SKM-1 treated with dmso at 0.1 percent for 144 hours (cell line): Measurements from ENCODE around the gene TMEM198.

Experiments used
- DNase-seq: peaks from one replicate; lab custom pipeline; 2025; ENCODE audit not compliant: unreplicated experiment; lab: John Stamatoyannopoulos, UW

TMEM198 gene

DNA sequence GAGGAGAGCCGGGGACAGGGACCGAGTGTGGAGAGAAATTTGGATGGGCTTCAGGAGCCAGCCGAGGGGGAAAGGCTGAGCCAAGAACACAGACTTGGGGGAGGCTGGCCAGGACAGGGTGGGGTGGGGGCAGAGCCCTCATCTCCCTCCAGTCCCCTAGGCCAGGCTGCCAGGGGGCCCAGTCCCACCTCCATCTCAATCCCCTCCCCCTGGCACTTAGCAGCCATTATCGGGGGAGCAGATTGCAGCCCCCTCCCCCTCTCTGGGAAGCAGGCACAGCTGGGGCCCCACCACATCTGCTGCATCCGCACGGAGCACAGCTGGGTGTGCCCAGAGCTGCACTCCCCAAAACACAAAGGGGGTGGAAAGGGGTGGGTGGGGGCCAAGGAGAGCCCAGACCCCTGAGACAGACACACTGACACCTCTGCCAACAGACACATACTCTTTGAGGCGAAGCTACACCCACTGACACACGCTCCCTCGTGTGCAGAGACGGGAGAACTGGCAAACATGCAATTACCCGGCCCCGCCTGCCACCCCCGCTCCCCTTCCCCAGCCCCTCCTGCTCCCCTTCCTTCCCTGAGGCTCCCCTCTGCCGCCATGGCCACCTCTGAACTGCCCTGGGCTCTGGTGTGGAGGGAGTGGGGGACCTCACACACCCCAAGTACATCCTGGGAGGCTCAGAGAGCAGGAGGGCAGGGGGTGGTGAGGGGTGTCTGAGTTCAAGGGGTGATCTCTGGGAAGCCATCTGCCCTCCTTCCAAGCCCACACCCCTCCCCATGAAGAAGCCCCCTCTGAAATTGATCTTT, 34.7 kb upstream of the TMEM198 start:
- no peak for DNase-seq

GRCh38 chr2:219509780-219510511, 33.9 kb upstream of the TMEM198 start:
- peak; percentile 63 for DNase-seq

- no peak for DNase-seq
These were observed 33.2 kb upstream of the TMEM198 start for GRCh38 chr2:219510512-219511135.

DNA sequence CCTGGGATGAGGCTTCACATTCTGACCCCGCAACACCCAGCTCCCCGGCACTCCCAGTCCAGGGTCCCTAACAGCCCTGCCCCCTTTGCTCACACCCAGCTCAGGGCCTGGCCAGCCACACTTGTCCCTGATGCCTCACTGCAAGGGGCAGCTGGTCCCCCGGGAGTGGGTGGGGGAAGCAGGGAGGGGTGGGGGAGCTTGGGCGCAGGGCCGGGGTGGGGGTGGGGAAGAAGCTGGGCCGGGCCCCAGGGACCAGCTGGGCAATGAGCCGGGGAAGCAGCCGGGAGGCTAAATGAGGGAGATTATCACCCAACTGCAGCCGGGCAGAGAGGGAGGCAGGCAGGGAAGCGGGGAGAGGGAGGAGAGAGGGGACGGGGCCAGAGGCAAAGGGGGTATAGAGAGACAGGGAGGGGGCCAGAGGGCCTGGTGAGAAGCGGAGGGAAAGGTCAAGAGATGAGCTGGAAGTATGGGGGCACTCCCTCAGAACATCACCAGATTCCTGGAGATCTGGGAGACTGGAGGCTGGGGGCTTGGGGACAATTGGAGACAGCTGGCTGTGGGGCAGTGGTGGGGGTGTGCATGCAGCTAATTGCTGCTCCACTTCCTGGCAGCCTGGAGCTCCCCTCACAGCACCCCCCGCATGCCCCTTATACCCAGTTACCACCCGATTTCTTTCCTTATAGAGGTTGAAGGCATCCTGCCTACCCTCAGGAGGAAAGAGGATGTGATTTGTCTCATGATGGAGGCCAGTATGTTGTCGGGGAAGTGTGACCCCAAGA, 32.1 kb upstream of the TMEM198 start:
- no peak for DNase-seq

GRCh38 chr2:219512524-219513216, 31.2 kb upstream of the TMEM198 start:
- DNase-seq: no peak

GRCh38 chr2:219513787-219514186, 30.0 kb upstream of the TMEM198 start:
- DNase-seq: no peak

- DNase-seq: no peak
These were observed 29.5 kb upstream of the TMEM198 start, which contains the start of gene ASIC4 for GRCh38 chr2:219514196-219514761. Gene ASIC4 (plus strand): TSS chr2:219514482. CDS start chr2:219514725, 243 bp downstream.

- no peak for DNase-seq
These were observed 29.0 kb upstream of the TMEM198 start for GRCh38 chr2:219514836-219515235.

GRCh38 chr2:219515874-219516629, 27.8 kb upstream of the TMEM198 start:
- no peak for DNase-seq

GRCh38 chr2:219516888-219517287, 26.9 kb upstream of the TMEM198 start:
- DNase-seq: no peak

DNA sequence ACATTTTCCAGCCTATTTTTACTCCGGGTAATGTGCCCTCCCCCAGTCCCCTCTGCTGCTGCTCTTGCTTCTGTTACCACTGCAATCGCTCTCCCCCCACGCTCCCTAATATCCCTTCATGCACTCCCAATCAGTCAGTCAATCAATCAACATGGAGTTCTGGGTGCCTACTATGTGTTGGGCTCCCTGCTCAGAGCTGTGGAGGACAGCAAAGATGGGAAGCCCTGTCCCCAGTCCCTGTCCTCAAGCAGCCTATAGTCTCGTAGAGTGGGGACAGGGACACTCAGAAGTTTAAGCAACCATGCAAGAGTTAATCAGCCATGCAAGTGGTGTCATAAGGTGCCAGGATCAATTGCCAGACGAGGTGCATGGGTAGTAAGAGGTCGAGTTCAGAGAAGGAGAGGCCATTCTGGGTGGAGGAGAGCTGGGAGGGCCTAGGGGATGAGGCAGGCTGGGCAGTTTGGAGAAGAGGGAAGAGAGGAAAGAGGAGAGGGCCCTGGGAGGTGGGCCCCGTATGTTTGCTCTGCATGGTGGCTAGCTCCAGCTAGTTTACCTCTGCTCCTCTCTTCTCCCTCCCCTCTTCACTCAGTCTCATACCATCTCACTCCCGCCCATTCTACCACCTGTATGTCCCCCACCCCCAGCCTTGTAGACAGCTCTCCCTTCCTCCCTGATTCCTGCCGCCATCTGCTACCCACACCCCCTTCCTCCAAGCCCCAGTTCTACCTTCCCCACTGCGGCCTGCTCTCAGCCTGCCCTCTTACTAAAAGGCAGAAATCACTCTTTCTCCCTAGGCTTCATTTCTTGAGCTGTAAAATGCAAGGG, 25.7 kb upstream of the TMEM198 start:
- DNase-seq: no peak

DNA sequence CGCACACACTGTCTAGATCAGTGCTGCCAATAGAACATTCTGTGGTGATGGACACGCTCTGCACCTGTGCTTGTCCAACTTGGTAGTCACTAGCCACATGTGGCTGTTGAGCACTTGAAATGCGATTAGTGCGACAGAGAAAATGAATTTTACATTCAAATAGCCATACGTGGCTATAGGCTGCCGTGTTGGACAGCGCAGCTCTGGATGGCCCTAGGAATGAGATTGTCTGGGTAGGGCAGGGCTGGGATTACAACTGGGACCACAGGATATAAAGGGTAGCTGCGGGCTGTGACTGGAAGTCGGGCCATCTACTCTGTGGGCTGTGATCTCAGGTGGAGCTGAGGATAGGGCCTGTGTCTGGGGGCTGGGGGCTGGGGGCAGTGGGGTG, 24.3 kb upstream of the TMEM198 start:
- no peak for DNase-seq

DNA sequence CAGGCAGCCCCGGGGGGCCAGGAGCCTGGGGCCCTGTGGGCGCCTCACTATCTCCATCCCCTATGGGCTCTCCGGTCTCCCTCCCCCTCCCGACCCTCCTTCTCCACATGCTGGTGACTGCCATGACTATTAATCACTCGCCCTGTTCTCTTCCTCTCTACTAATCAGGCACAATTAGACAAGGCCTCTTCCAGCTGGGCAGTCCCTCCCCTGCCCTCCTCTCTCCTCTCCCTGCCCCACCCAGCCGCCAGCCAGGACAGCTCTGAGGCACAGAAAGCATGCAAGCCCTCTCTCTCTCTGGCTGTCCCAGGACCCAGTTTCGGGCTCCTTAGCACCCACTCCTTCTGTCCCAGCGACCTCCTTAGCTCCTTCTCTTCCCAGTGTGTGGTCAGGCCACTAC, 23.7 kb upstream of the TMEM198 start:
- DNase-seq: no peak

DNA sequence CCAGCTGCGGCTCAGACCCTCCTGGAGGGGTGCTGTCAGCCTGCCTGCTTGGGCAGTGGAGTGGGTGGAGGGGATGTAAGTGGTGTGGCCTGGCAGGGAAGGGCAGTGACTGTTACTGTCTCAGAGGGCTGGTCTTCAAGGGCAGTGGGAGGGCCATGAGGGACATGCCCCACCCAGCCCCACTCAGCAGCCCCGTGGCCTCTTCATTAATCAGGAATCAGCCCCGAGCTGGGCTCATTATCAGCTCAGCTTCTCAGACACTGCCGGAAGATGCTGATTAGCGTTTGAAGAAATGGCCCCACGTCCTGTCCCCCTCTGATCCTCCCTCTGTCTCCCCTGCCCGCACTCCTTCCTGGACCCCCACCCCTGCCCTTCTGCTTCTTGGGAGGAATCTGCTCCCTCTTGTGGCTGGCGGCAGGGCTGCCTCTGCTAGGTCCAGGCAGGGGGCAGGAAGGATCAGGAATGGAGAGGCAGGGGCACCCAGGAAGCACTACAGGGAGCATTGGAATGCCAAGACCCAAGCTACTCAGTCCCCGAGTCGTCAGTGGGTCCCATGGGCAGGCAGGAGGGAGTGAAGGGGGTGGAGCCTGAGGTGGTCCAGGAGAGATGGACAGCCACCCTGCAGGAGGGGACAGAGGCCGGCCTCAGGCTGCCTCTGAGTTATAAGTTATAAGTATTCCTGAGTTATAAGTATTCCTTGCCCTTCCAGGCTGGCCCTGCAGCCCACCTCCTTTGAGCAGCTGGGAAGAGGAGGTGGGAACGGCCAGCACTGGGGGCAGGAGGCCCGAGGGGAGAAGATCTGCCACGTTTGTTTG, 22.6 kb upstream of the TMEM198 start:
- peak; percentile 15 for DNase-seq

DNA sequence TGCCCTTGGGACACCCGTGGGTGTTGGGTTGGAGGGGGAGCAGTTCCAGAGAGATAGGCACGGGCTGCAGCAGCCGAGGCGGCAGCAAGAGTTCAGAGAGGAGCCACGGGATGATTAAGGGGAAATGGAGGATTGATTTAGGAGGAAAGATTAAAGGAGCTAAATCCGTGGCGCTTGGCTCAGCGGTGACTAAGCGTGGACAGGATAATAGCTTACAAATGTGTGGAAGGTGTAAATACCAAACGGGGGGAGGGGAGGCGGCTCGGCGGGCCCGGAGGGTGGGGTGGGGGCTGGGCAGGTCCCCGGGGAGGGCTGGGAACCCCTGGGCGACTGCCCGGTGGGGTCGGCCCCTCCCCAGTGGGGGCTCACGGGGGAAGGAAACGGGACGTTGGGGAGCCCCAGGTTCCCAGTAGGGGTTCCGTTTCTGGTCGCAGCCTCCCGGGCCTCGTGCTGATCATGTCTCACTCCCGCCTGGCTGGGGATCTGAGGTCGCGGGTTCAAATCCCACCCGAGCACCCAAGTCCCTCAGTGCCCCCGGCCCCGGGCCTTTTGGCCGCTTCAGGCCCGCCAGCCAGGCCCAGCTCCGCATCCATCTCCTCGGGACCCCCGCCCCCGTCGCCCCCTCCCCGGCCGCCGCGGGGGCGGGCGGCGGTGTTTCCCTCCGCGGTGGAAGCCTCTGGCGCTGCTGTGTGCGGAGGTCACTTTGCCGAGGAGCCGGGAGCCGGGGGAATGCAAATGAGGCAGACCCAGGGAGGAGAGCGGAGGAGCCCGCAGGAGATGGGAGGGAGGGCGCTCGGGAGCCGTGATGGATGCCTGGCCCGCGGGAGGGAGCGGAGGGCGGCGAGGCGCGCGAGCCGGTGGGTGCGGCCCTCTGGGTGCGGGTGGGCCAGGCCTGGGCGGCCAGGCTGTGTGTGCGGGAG, 21.5 kb upstream of the TMEM198 start:
- no peak for DNase-seq

DNA sequence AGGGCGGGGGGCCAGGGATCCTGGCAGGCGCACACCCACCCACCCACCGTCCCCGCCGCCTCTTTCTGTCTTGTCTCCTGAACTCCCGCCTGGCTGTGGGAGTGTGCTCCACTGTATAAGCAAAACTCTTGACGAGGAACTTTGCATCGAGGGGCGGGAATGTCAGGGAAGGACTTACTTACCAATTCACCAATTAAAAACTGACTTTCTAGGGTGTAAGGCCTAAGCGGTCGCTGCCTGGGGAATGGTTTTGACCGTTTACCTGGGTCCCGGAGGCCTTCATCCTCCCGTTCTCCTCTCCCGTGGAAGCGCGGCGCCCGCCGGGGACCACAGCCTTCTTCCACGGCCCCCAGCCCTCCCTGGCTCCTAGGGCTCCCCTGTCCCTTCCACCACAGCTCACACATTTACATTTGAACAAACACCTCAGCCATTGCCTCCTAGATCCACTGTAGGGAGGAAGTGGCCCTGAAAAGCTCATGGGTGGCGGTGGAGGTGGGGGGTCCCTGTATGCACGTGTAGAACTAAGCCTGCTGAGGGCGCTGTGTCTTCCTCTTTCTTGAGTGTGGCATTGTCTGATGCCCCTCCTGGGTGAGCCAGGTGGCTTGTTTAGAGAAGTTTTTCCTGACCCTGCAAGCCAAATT, 20.7 kb upstream of the TMEM198 start:
- DNase-seq: no peak
